ENCODE measurements around the gene ARHGEF19. TPM values are rescaled to one million over a fixed set of nuclear protein-coding genes. Genes with fewer than 3 reads are reported as not detected.

The ARHGEF19 gene
- total and polyA plus RNA-seq, 2 of the 13 experiments (the other 11 are each of a cell fraction or from before 2014, with no cell fraction given) = 1.7 to 1.8 TPM

GRCh38 chr1:16181887-16182719 is 30.3 kb downstream of the ARHGEF19 start (continued):
- TF ChIP-seq ZBTB43 (CRISPR knock-in tag; conservative IDR thresholded peaks at IDR 0.05) = no peak; the same call in 1 of the 2 replicates
- no peak for TF ChIP-seq NFAT5 (CRISPR knock-in tag; IDR thresholded peaks at IDR 0.05)
- TF ChIP-seq ZNF891 (CRISPR knock-in tag; IDR thresholded peaks at IDR 0.05) = peak; percentile 5; the same call in 1 of the 2 replicates
- no peak for TF ChIP-seq SNAPC4 (CRISPR knock-in tag; IDR thresholded peaks at IDR 0.05)
- TF ChIP-seq ZBTB26 (CRISPR knock-in tag; IDR thresholded peaks at IDR 0.05; ENCODE audit: borderline replicate concordance) = no peak
- TF ChIP-seq GRHL1 (CRISPR knock-in tag; conservative IDR thresholded peaks at IDR 0.05) = no peak
- TF ChIP-seq SMYD3 (CRISPR knock-in tag; IDR thresholded peaks at IDR 0.05) = no peak
- TF ChIP-seq ZNF572 (CRISPR knock-in tag; IDR thresholded peaks at IDR 0.05) = no peak
- no peak for TF ChIP-seq ZNF160 (CRISPR knock-in tag; IDR thresholded peaks at IDR 0.05)

Measured in HepG2 (cell line).